ENCODE results near the gene AXIN1. TPM values are rescaled to one million over a fixed set of nuclear protein-coding genes. Genes with fewer than 3 reads are reported as not detected.
"Not testable (repeated sequence)": the region's sequence is repeated elsewhere in the genome, so short reads cannot be mapped to it uniquely, and the experiment has no call there.

AXIN1 gene
- polyA plus RNA-seq, 4 donors: 16.4 to 26.7 (median 23.2) TPM

DNA sequence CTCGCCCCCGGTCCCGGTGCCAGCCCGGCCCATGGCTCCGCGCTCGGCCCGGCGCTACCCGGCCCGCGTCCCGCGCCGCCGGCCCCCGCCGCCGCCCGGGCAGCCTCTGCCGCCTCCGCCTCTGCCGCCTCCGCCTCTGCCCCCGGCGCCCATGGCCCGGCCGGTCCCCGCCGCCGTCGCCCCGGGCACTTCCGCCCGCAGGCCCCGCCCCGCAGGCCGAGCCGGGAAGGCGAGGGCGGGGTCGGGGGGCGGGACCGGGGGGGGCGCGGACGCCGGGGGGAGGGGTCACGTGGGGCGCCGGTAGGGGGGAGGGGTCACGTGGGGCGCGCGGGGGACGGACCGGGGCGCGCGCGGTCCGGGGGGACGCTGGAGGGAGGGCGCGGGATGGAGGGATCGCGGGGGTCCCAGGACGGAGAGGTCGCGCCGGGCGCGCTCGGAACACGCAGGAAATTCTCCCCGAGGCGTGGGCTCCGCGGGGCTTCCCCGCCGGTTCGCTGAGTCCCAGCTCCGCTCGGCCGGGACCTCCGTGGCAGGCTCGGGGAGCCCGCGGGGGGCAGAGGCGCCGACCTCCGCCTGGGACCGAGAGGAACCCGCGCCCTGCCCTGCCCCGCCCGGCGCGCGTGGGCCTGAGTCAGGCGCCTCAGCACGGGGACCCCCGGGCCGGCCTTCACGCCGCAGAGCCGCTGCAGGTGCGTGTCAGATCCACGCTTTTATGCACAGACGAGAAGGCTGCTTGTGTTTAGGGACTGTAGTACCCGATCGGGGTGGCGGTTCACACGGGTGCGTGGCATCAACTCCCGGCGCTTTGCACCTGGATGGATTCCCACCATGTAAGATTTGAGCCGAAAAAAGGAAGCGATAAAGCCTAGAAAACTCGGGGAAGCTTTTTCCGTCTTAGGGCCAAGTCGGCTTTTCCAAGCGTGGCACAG lies 29.5 kb upstream of the AXIN1 start, which contains the start of gene PGAP6:
Gene PGAP6 (minus strand): TSS at position 190 of the 929 bp plus-strand sequence. CDS start 157 bp downstream, at position 33.
- DNase-seq (ENCODE audit: low read depth in 4 of 4, low spot score in 2 of 4): no peak

DNA sequence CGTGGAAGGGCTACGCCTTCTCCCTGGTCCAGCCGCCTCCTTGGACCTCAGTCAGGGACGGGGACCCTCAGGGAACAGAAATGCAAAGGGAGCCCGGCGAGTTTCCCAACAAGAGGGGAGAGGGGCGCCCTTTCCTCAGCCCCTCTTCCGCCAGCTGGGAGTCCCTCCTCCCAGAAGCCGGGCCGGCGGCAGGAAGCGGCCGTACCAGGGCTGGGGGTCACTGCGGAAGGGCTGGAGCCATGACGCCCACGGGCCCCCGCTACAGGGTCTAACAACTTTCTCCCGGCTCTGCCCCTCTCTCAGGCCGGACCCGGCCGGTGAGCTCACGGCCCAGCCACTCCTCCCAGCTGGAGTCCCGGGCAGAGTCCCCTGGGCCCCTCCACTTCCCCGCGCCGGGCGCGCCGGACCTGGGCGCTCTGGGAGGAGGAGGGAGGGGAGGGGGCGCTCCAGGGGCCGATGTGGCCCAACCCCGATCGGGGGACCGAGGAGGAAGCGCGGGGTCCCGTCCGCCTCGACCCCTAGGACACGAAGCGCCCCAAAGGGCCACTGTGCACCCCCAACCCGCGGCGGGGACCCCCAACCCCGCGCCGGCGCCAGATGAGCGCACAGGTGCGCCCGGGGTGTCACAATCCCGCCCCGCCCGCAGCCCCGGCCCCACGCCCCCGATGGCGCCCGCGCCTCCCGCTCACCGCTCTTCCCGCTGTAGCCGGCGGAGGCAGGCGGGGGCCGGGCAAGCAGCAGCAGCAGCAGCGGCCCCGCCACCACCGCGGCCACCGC lies 28.7 kb upstream of the AXIN1 start:
- no peak for DNase-seq (ENCODE audit: low read depth in 4 of 4, low spot score in 2 of 4)

DNA sequence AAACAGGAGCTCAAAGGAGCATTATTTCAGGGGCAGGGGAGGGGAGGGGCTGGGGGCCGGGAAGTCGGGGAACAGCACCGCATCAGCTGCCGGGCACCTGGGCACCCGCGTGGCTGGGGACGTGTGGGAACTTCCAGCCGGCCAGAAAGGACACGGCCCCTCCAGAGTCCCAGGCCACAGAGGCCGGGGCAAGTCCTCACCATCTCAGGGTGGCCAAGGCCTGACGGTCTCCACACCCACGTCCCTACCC lies 28.2 kb upstream of the AXIN1 start:
- DNase-seq (ENCODE audit: low read depth in 4 of 4, low spot score in 2 of 4): no peak

DNA sequence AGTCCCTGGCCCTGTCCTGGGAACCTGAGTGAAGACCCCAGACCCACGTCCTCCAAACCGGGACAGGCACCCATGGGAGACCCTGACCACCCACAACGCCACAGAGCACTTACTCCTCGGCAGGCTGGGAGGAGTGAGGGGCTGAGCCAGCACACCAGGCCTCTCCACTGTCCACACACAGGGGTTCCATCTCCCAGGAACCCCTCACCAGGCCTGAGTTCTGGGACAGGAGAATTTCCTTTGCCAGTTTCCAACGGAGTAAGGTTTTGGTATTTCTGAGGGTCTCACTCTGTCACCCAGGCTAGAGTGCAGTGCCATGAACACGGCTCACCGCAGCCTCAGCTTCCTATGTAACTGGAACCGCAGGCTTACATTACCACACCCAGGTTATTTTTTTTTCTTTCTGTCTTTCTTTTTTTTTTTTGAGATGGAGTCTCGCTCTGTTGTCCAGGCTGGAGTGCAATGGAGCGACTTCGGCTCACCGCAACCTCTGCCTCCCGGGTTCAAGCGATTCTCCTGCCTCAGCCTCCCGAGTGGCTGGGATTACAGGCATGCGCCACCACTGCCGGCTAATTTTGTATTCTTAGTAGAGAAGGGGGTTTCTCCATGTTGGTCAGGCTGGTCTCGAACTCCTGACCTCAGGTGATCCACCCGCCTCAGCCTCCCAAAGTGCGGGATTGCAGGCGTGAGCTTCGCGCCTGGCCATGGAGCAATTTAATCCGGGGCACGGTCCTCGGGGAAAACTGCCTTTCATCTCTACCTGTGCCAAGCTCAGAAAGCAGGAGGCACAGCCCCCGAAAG lies 27.6 kb upstream of the AXIN1 start:
- DNase-seq (ENCODE audit: low read depth in 4 of 4, low spot score in 2 of 4): no peak

DNA sequence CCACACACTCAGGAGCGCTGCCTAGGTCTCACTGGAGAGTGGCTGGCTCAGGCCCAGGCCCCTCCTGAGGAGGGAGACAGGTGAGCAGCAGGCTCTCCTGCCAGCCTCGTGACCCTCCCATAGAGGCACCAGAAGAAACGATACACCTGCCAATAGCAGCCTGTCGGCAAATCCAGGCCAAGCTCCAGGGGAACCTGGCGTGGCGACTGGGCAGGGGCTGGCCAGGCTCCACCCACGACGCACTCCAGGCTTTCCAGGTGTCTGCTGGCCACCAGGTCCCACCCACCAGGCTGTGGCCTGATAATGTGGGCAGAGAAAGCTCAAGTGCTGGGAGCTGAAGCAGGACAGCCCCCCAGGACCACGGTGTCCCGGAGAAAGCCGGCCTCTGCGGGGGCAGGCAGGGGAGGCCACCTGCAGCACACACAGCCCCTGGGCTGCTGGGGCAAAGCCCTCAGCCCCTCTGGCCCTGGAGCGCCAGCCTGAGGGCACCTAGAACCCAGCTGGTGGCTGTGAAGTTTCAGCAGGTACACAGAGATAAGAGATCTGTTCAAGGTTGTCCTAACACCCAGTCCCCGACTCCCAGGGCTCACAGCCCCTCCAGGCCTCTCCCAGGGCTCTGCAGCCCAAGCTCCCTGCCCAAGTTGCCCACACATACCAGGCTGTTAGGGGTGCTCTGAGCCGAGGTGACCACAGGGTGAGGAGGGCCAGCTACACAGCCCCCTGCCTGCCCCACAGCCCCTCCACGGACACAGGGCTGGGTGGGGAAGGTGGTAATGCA lies 26.8 kb upstream of the AXIN1 start:
- DNase-seq (ENCODE audit: low read depth in 4 of 4, low spot score in 2 of 4): no peak

DNA sequence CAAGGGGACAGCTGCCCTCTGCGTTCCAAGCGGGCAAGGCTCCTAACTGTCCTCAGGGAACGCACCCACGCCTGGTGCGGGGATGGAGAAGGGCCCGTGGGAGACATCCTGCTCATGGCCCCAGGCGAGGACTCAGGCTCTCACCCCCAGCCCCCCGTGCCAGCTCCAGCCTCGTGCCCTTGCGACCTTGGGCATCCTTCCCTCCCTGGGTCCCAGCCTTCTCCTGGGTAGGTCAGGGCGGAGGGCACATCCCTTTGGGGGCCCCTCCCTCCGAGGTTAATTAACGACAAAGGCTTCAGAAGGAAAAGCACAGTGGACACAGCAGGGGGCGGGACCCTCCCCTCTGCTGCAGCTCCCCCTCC lies 26.3 kb upstream of the AXIN1 start:
- DNase-seq (ENCODE audit: low read depth in 4 of 4, low spot score in 2 of 4): no peak

DNA sequence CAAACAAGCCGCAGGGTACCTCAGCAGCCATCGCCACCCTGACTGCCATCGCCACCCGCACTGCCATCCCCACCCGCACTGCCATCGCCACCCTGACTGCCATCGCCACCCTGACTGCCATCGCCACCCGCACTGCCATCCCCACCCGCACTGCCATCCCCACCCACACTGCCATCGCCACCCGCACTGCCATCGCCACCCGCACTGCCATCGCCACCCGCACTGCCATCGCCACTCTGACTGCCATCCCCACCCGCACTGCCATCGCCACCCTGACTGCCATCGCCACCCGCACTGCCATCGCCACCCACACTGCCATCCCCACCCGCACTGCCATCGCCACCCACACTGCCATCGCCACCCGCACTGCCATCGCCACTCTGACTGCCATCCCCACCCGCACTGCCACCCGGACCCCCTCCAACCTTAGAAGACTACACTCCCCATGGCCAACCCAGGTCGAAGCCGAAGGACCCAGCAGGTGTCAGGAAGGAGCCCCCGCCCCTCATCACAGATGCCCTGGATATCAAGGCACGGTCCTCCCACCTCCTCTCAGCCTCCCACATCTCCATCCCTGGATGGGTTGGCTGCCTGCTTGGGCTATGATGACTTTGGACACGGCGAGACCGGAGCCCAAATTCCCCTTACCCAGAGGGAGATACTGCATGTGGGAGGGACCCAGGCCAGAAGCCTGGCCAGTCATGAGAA lies 25.7 kb upstream of the AXIN1 start:
- not testable (repeated sequence) for DNase-seq (ENCODE audit: low read depth in 4 of 4, low spot score in 2 of 4)

DNA sequence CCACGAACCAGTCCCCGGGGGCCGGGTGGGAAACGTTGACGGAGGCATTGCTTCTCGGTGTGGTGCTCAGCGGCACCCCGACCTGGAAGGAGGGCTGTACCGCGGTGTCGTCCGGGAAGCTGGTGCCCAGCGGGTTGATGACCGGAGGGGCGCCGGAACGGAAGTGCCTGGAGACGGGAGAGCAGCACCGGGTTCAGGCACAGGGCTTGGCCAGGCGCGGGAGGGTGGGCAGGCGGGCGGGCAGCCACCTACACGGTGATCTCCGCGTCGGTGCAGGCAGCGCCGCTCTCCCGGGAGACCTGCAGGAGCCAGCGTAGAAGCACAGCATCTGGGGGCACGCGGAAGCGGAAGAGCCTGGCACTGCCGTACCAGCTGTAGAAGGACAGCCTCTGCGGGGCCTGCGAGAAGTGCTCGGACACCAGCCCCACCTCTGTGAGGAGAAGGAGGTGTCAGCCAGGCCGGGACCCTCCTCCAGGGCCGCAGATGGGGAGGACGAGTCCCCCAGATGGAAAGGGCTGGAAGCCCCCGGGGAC lies 25.0 kb upstream of the AXIN1 start:
- DNase-seq (ENCODE audit: low read depth in 4 of 4, low spot score in 2 of 4): no peak

DNA sequence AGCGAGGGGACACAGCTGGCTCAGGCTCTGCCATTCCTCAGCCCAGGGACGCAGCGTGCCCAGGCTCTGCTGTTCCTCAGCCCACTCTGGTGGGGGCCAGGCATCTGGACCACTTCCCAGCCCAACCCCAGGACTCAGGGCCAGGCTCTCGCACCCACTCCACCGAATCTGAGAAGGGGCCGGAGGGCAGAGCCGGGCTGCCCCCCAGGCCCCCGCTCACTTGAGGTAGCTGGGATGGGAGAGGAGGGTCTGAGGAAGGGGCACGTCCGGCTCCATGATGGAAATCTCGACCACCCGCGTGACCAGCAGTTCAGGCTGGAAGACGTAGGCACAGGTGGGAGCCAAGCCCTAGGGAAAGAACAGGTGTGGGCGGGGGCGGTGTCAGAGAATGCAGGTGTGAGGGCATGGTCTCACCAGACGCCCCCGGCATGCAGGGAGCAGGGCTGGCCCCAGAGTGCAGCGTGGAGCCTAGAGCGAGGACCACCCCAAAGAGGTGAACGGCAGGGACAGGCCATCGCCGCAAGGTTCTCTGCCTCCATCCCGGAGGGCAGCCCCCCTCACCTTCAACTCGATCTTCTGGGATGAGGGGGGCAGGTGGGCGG lies 24.4 kb upstream of the AXIN1 start:
- no peak for DNase-seq (ENCODE audit: low read depth in 4 of 4, low spot score in 2 of 4)

DNA sequence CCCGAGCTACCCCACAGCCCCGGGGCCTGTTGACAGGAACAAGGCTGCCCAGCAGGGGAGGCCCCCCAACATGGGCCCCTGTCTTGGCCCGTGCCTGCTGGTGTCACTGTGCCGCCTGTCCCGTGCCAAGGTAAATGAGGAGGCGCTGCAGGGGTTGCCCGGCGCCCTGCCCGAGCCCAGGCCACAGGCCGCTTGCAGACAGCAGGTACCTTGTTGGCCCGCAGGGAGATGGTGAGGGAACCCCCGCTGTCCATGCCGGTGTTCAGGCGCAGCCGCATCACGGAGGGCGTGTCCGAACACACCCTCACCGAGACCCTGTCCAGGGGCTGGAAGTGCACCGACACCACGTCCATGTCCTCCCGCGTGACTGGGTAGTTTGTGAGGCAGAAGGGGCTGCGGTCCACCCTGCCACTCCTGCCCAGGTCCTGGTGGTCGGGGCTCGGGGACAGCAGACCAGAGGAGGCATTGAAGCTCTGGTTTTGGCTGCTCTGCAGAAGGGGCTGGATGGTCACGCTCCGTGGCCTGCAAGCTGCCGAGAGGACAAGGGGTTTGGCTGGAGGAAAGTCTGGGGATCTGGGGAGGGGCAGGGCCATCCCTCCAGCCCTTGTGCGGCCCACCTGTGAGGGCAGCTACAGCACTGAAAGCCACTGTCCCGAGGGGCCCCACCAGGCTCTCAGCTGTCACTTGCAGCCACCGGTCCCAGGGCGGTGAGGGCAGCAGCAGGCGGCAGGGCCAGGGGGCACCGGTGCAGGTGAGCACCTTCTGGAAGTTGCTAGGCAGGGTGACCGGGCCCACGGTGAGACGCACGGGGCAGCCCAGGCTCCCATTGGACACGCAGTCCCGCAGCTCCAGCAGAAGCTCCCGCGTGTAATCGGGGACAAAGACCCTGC lies 23.6 kb upstream of the AXIN1 start:
- DNase-seq (ENCODE audit: low read depth in 4 of 4, low spot score in 2 of 4): no peak

DNA sequence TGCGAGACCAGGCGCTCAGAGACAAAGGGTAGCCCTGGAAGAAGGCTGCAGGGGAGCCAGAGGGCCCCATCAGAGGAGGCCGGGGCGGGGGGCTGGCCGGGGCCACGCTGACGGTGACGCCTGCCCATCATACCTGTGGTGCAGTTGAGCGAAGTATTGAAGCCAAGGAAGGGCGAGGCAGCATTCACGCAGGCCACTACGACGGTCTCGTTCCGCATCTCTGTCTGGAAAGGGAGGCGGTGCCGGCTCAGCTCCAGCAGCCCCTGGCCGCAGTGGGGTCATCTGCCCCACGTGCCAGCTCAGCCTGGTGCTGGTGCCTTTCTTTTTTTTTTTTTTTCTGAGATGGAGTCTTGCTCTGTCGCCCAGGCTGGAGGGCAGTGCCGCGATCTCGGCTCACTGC lies 22.7 kb upstream of the AXIN1 start:
- no peak for DNase-seq (ENCODE audit: low read depth in 4 of 4, low spot score in 2 of 4)

DNA sequence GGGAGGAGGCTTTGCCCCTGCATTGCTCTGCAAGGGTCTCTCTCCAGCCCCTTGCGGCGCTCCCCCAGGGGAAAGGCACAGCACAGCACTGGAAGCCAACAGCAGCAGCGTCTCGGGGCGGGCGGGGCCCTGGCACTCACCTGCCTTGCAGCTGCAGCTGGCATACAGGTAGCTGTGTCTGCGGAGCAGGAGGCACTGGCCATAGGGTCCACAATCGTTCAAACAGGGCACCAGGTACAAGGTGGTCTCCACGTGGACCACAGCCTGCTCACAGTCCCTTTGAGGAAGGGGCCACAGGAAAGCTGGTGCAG lies 22.0 kb upstream of the AXIN1 start:
- no peak for DNase-seq (ENCODE audit: low read depth in 4 of 4, low spot score in 2 of 4)

DNA sequence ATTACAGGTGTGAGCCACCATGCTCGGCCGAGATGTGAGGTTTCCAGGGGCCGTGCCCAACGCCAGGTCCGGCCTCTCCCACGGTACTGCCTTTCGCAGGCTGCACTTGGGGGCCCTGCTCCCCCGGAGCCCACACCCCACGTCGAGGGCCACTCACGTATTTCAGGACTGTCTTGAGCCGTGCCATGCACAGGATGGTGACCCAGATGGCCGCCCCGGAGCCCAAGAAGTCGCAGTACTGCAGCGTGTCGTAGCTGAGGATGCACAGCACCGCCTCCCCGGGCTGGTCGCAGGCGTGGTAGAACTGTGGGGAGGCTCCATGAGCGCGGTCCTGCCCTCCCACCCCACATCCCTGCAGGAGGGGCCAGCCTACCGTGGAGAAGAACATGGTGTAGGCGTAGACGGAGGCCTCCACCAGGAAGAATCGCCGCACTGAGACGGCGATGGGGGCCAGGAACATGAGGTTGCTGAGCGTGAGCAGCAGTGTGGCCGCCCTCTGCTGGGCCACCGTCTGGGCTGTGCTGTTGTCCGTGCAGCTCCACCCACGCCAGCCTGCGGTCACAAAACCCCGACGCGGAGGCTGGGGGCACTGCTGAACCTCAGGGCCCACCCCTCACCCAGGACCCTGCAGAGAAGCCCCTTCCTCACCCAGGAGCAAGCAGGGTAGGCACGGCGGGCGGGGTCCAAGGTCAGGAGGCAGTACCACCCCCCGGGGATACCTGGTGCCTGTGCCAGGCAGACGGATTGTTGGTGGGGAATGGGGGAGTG lies 21.5 kb upstream of the AXIN1 start:
- DNase-seq (ENCODE audit: low read depth in 4 of 4, low spot score in 2 of 4): no peak

DNA sequence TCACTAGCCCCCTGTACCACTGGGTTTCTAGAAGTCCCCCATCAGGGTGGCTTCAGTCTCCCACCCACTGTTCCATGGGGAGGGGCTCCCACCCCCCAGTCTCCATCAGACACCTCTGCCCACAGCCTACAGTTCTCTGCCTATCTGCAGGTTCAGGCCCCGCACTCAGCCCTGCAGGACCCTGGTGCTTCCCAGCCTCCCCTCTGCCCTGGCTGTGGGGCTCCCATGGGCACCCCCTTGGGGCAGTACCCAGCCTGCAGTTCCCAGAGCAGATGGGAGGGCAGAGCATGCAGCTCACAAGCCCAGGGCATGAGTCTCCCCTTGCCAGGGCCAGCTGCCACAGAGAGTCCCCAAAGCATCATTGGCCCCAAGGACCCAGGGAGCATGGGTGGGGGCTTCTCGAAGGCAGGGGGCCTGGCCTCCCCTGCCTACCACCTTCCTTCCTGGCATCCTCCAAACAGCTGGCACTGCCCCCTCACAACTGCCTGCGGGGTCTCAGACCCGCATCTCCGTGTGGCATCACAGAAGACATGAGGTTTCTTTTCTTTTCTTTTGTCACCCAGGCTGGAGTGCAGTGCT lies 20.6 kb upstream of the AXIN1 start:
- DNase-seq (ENCODE audit: low read depth in 4 of 4, low spot score in 2 of 4): no peak

DNA sequence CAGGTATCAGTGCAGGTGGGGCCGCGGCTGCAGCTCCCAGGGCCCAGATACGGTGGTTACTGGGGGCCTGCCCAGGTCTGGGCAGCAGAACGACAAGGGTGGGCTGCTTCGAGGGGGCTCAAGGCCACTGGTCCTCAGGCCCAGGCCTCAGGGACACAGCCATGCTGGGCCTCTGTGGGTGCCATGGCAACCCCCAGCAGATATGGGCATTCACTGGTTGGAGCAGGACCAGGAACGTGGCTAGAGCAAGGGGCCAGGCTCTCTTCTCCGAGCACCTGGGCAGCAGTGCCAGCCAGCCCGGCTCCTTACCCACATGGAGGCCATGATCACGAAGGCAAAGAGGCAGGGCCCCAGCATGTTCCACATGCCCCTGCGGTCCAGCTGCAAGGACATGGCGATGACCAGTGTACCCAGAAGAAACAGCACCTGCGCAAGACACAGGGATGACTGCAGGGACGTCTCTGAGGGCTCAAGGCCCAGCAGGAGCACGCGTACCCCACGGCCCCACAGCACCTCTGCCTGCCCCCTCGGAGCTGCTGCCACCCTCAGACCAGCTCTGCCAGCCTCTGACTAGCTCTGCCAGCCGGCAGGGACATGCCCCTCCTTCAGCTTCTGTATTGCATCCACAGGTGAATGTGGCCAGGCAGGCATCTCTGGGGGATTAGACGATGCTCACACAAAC lies 19.9 kb upstream of the AXIN1 start:
- no peak for DNase-seq (ENCODE audit: low read depth in 4 of 4, low spot score in 2 of 4)

DNA sequence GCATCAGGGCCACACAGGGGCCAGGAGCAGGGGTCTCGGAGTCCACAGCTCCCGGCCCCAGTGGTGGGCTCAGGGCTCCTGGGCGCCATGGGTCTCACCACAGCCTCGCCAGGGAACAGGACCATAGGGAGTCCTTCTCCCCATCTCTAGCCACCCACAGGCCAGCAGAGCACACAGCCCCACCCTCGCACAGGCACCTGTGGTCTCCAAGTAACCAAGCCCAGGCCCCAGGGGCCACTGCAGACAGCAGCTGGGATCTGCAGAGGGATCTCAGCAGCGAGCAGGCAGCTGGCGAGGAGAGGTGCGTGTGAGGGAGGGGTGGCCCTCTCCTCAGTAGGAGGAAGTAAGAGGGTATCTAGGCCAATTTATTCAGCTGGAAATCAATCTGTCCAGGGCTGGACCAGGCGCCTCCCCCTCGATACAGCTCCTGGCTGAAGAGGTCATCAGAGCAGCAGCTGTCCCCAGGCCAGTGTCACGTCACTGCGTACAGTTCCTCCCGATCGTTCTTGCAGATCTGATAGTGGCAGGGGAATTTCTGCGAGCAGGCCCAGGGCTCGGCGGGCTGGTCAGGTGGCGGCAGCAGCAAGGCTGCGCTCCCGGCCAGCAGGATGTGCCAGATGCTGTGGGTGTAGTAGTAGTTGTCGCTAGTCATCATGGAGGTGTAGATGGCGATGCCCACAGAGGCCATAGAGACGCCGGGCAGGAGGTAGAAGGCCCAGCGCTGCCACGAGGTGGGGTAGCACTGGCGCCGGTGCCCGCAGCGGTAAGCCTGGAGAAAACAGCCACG lies 19.2 kb upstream of the AXIN1 start:
- DNase-seq (ENCODE audit: low read depth in 4 of 4, low spot score in 2 of 4): no peak
